T-helper 1 cell (primary cell): ENCODE data around the gene ZFHX2.
"Not testable (repeated sequence)": the region's sequence is repeated elsewhere in the genome, so short reads cannot be mapped to it uniquely, and the experiment has no call there.

Experiments used
- DNase-seq, 5 donors: peaks; one replicate each; pipeline ENCODE4 v3.0.0-alpha.2; 2012 to 2020
- total RNA-seq, 4 donors: gene quantifications; one replicate each; lab custom pipeline; 2026; lab: John Stamatoyannopoulos, UW

The ZFHX2 gene
- 0 to 0.62 (median 0.47) reads per million in 4 donors for total RNA-seq

DNA sequence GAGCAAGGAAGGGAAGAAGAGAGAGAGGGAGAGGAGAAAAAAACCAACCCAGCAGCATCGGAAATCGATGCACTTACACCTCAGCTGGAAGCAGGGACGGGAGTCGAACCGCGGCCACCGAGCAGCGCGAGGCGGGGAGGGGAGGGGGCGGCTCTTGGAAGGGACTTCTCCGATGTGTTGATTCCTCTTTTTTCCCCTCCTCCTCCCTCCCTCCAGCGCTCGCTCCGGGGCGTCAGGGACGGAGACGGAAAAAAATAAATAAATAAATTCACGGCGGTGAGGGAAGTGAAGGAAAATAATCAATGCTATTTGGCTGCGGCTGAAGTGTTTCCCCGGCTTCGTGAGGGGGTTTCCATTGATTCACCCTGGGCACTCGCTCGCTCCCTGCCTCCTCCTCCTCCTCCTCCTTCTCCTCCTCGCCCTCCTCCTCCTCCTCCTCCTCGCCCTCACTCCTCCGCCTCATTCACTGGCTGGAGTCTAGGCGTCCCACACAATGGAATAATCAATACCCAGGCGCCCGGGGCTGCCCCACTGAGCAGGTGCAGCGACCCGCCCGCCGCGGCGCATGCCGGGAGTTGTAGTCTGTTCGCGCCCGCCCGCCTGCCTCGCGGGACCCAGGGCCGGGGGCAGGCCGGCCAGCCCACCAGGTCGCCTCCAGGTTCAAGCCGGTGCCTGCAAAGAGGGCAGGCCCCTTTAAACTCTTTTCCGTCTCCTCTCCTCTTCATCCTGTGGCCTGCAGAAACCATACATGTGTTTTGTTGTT is at the start of gene ZFHX2:
ZFHX2 (minus strand) TSS at position 500 of the 763 bp plus-strand sequence. CDS start 16,440 bp downstream, outside the sequence.
- DNase-seq, result peak; percentile 47 to 68 (median 59)

DNA sequence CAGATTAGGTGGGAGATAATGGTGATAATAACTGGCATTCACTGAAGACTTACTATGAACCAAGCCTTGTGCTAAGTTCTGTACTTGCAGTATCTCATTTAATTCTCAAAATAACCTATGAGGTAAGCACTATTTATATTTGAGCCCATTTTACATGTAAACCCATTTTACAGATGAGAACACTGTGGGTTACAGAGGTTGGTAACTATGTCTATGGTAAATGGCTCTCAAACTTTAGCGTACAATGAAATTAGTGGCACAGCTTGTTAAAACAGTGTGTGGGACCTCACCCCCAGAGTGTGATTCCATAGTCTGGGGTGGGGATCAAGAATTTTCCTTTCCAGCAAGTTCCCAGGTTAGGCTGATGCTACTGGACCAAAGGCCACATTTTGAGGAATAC is 49.2 kb upstream of the ZFHX2 start:
- no peak for DNase-seq

- DNase-seq, result no peak
Measured at GRCh38 chr14:23600322-23600707, 48.8 kb upstream of the ZFHX2 start.

DNA sequence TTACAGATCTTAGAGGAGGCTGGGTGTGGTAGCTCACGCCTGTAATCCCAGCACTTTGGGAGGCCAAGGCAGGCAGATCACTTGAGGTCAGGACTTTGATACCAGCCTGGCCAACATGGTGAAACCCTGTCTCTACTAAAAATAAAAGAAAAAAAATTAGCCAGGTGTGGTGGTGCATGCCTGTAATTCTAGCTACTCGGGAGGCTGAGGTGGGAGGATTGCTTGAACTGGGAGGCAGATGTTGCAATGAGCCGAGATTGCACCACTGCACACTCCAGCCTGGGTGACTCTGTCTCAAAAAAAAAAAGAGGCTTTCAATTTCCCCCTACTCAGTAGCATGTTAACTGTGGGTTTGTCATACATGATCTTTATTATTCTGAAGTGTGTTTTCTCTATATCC is 42.6 kb upstream of the ZFHX2 start:
- DNase-seq, result not testable (repeated sequence)

DNA sequence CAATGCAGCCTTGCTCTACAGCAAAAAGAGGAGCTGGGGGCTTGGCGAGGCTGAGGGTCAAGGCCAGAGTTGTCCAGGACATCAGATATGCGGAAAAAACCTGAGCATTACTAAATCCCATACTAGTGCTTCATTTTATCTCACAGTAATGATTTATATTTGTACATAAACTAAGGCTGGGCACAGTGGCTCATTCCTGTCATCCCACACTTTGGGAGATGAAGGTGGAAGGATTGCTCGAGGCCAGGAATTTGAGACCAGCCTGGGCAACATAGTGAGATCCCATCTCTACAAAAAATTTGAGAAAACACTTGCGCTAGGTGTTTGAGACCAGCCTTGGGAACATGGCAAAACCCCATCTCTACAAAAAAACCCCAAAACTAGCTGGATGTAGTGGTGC is 38.6 kb upstream of the ZFHX2 start:
- no peak for DNase-seq

DNA sequence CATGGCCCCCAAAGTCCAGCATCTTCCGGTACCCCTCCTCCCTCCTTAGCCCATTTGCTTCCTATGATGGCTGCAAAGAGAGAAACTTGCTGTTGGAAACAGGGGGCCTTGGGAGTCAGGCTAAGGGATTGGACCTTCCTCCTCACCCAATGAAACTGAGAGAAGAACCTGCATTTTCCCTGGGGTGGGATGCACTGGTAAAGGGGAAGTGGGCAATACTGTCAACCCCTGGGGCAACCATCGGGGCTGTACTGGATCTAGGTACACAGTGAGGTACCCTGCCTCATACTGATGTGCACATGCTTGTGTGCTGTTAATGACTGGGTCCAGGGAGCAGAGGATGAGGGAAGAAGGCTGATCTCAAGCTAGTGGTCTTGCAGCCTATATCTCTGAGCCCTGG is 38.0 kb upstream of the ZFHX2 start:
- DNase-seq, result no peak

DNA sequence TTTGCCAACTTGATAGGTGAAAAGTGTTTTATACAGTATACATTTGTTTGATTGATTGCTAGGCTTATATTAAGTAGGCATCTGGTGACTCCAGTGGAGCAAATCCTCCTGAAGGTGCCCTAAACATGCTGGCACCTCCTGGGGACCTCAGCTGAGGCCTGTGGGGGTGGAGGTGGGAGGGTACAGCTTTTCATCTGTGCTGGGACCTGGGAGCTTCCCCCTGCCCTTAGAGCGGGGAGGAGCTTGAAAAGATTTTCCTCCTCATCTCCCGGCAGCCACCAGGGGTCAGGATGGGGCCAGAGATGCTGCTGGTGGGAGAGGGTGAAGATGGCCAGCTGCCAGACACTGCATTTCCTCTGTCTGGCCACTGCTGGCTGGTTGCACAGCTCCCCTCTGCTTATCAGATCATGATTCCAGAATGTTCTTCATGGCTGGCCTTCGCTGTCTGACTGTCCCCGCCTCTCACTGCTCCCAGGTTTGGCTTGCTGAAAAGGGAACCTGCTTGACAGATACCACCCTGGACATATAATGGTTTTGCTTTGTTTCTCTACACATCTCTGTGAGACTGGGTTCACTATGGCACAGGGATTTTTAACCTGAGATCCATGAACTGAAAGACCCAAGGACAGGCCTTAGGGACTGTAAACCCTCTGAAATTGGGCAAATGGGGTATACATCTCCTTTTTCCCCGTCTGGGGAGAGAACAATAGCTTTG is 37.5 kb upstream of the ZFHX2 start:
- peak; percentile 59 to 75 (median 70) for DNase-seq

DNA sequence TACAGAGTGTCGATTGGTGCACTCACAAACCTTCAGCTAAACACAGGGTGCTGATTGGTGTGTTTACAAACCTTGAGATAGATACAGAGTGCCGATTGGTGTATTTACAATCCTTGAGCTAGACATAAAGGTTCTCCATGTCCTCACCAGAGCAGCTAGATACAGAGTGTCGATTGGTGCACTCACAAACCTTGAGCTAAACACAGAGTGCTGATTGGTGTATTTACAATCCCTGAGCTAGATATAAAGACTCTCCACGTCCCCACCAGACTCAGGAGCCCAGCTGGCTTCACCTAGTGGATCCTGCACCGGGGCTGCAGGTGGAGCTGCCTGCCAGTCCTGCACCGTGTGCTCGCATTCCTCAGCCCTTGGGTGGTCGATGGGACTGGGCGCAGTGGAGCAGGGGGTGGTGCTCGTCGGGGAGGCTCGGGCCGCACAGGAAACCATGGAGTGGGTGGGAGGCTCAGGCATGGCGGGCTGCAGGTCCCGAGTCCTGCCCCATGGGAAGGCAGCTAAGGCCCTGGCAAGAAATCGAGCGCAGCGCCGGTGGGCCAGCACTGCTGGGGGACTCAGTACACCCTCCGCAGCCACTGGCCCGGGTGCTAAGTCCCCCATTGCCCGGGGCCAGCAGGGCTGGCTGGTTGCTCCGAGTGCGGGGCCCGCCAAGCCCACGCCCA is 33.1 kb upstream of the ZFHX2 start:
- not testable (repeated sequence) for DNase-seq

- not testable (repeated sequence) for DNase-seq
Measured at GRCh38 chr14:23583761-23584526, 32.4 kb upstream of the ZFHX2 start.

GRCh38 chr14:23582906-23583760 is 31.6 kb upstream of the ZFHX2 start:
- DNase-seq, result no peak

DNA sequence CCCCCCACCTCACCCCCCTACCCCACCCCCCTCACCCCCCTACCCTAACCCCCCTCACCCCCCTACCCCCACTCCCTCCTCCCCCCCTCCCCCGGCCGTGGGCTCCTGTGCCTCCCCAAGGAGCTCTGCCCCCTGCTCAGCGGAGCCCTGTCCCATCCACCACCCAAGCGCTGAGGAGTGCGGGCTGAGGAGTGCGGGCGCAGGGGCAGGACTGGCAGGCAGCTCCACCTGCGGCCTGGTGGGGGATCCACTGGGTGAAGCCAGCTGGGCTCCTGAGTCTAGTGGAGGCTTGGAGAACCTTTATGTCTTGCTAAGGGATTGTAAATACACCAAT is 29.4 kb upstream of the ZFHX2 start:
- DNase-seq, result no peak

DNA sequence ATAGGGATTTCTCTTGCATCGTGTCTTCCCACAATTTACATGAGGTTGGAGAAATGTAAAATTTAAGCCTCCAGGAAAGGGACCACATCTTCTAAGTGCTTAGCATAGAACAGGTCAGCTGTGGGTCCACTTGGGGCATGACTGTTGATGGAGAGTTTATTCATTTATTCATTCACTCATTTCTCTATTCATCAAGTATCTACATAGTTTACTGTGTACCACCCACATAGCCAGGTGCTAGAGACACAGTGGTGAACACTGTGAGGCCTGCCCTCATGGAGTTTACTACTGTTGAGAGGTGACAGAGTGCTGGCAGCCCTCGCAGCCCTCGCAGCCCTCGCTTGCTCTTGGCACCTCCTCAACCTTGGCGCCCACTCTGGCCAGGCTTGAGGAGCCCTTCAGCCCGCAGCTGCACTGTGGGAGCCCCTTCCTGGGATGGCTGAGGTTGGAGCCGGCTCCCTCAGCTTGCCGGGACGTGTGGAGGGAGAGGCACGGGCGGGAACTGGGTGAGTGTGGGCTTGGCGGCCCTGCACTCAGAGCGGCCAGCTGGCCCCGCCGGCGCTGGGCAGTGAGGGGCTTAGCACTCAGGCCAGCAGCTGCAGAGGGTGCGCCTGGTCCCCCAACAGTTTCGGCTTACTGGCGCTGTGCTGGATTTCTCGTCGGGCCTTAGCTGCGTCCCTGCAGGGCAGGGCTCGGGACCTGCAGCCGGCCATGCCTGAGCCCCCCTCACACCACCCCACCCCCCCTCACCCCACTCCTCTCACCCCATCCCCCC is 28.8 kb upstream of the ZFHX2 start:
- DNase-seq, result no peak

- no peak for DNase-seq
Measured at GRCh38 chr14:23579739-23580138, 28.2 kb upstream of the ZFHX2 start.

- no peak for DNase-seq
Measured at GRCh38 chr14:23579311-23579630, 27.7 kb upstream of the ZFHX2 start.

DNA sequence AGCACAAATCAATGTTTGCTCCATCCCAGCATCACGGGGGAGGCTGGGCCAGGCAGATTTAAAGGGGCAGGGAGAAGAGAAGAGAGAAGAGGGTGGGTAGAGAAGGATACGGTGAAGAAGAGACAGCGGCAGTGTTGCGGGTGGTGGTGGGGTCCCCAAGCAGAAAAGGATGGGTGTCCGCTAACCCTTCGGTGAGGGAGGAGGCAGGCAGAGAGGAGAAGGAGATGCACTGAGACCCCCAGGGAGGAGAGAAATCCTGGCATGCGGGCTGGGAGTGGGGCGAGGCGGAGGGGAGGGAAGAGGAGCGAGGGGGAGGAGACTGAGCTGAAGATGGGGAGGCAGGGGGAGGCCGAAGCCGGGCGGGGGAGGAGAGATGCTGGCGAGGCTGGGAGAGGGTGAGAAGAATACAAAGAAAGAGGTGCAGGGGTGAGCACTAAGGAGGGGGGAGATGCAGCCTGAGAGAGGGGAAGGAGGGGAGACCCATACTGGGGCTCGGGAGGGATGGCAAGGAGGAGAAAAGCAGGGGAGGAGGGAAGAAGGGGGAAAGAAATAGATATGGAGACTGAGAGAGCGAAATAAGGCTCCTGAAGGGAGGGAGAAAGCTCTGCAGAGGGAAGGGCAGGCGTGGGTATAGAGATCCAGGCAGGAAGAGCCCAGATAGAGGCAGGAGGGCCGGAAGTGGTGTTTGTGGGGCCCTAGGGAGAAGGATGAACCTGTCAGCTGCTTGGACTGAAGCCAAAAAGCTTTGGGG is 27.2 kb upstream of the ZFHX2 start, which contains the start of gene JPH4:
JPH4 (minus strand) TSS at position 231 of the 751 bp plus-strand sequence. CDS start 1,337 bp downstream, outside the sequence.
- DNase-seq, result no peak

- DNase-seq, result no peak
Measured at GRCh38 chr14:23577710-23578392, 26.3 kb upstream of the ZFHX2 start.

DNA sequence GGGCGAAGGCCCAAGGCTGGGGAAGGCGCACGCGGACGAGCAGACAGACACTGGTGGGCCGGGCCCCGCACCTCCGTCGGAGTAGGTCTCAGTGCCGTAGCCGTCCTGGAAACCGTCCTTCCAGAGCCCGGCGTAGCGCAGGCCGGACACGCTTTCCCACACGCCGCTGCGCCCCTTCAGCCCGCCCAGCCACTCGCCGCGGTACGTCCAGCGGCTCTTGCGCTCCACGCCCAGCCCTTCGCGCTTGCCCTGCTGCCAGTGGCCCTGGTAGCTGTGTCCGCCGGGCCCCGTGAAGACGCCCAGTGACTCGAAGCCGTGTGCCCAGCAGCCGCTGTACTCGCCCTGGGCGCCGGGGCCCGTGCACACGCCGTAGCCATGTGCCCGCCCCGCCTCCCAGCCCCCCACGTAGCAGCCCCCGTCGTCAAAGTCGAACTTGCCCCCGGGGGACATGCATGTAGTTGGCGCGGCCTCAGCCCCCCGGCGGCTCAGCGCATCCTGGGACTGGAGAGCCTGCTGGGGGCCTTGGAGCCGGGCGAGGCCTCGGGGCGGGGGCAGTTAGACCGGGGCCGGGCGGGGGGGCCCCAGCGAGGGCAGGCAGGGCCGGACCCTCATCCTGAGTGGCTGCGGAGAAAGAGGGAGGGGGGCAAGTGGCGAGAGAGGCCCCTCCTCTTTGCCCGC is 25.6 kb upstream of the ZFHX2 start:
- DNase-seq, result no peak

DNA sequence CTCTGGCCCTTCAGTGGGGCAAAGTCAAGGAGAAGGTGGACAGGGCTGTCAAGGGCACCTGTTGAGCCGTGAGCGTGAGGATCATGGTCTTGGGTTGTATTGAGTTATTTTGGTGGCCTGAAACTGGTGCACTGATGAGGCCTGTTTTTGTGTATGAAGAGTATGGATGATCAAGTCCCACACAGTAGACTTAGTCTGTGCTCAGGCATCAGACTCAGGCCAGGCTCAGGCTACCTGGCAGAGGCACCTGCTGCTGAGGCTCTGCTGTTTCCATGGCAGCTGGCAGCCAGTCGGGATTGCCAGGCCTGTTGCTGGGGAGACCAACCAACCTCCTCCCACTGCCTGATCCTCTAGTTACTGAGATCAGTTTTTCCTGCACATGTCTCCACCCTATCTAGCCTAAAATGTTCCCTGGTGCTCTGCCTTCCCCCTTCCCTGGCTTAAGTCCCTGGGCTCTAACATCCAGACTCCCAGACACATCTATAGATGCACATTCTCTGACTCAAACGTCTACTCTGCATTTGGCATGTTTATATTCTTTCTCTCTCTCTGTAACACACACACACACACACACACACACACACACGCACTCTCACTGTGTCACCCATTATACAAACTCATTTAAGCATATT is 21.9 kb upstream of the ZFHX2 start:
- DNase-seq, result no peak

DNA sequence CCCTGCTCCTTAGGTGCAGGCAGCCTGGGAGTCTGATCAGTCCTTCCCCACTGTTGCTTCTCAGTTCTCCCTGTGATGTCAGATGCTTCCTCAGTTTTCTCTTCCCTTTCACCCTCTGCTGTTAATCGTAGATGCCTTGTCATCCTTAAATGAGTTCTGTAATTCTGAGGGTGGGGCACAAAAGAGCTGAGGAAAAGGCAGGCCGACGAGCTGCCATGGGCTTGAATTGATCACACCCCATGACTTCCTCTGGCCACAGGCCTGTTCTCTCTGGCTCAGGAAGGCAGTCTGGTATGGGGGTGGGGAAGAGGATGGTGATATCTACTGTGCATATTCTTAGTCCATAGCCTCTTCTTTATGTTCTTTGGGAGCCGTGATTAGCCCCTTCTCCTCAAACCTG is 21.3 kb upstream of the ZFHX2 start:
- DNase-seq, result no peak
